Fibroblast of villous mesenchyme (primary cell): ENCODE results near the gene ARHGAP33. TPM values are rescaled to one million over a fixed set of nuclear protein-coding genes. Genes with fewer than 3 reads are reported as not detected.
"Not testable (repeated sequence)": the region's sequence is repeated elsewhere in the genome, so short reads cannot be mapped to it uniquely, and the experiment has no call there.

ENCODE experiments used
- DNase-seq: peaks from one replicate; pipeline ENCODE4 v3.0.0-alpha.2; 2010; ENCODE audit warnings: low read depth
- H3K4me3 ChIP-seq: 2 replicates; pipeline ENCODE4 v1.5.1; 2011; ENCODE audit warnings: low read depth, mild to moderate bottlenecking, low read length
- total RNA-seq: library from RNA; depleted of rRNA; stranded (reverse); fragments of >200 nt; gene quantifications from 2 replicates; pipeline ENCODE4 v1.2.3, GENCODE V29; 2012
- TF ChIP-seq, protein P1 (sequence below): IDR thresholded peaks from 2 replicates; pipeline ENCODE4 v1.5.1; 2012; ENCODE audit warnings: low read depth, mild to moderate bottlenecking, low read length; ENCODE audit not compliant: insufficient read depth

Gene ARHGAP33
- total RNA-seq, 1 donor = 1.7 TPM

GRCh38 chr19:35767288-35768081, 7.9 kb upstream of the ARHGAP33 start:
- no peak for DNase-seq
- TF ChIP-seq, protein P1, sequence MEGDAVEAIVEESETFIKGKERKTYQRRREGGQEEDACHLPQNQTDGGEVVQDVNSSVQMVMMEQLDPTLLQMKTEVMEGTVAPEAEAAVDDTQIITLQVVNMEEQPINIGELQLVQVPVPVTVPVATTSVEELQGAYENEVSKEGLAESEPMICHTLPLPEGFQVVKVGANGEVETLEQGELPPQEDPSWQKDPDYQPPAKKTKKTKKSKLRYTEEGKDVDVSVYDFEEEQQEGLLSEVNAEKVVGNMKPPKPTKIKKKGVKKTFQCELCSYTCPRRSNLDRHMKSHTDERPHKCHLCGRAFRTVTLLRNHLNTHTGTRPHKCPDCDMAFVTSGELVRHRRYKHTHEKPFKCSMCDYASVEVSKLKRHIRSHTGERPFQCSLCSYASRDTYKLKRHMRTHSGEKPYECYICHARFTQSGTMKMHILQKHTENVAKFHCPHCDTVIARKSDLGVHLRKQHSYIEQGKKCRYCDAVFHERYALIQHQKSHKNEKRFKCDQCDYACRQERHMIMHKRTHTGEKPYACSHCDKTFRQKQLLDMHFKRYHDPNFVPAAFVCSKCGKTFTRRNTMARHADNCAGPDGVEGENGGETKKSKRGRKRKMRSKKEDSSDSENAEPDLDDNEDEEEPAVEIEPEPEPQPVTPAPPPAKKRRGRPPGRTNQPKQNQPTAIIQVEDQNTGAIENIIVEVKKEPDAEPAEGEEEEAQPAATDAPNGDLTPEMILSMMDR = no peak
- no peak overlapping the region for H3K4me3 ChIP-seq

GRCh38 chr19:35768082-35768421, 7.3 kb upstream of the ARHGAP33 start:
- no peak for DNase-seq
- no peak overlapping the region for H3K4me3 ChIP-seq
- TF ChIP-seq, protein P1 = no peak

DNA sequence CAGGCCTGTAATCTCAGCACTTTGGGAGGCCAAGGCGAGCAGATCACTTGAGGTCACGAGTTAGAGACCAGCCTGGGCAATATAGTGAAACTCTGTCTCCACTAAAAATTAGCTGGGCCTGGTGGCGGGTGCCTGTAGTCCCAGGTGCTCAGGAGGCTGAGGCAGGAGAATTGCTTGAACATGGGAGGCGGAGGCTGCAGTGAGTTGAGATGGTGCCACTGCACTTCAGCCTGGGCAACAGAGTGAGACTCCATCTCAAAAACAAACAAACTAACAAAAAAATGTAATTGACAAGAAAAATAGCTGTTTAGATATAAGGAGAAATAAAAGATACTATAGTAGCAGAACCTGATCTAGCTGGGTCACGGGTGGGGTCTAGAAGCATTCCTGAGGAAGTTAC, 3.0 kb upstream of the ARHGAP33 start:
- DNase-seq = not testable (repeated sequence)

DNA sequence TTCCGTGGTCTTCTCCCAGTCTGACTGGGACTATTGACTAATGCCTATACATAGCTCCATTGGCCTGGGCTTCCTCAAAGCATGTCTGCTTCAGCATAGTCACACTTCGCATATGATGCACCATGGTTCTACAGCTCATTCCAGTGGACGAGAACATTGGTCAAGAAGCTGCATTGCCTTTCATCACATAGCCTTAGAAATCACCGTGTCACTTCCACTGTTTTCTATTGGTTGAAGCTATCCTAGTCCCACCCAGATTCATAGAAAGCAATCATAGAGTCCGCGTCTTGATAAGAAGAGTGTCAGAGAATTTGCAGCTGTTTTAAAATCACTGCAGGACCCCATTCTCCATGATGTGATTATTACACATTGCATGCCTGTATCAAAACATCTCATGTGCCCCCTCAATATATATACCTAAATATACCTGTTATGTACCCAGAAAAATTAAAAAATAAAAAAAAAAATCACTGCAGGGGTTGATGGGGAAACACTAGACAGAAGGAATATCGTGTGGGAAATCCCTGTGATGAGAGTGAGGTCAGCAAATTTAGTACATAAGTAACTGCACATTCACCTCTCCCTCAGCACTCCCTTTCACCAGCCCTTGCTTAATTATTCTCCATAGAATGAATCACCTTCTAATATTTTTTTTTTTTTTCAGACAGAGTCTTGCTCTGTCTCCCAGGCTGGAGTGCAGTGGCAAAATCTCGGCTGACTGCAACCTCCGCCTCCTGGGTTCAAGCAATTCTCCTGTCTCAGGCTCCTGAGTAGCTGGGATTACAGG, 2.2 kb upstream of the ARHGAP33 start:
- peak; percentile 14 for DNase-seq

More for the DNA sequence above, 3.0 kb upstream of the ARHGAP33 start:
- not testable (repeated sequence) for H3K4me3 ChIP-seq

DNA sequence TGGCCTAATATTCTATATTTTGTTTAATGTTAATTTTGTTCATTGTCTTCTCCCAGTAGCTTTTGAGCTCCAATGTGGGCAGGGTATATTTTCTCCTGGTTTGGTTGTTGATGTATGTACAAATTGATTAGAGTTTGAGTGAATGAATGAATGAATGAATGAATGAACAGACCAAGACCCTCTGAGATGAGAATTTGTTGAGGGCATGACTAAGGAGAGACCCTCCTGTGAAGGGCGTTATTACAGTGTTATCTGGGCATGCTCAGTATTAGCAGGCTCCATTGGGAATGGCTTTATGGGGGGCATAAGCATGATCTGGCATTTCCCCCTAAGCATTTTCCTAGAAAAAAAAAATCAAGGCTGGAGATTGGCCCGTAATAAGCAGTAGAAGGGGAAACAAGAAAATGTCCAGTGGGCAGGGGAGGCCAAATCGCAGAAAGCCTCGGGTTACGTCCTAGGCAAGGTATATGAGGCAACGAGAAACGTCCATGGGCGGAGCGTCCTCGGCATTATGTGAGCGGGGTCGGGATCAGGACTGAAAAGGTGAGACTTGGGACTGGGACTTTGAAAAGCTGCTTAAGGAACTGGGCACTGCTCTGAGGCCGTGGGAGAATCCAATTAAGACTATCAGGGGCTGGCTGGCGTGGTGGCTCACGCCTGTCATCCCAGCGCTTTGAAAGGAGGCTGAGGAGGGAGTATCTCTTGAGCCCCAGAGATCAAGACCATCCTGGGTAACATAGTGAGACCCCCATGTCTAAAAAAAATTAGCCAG, 904 bp upstream of the ARHGAP33 start:
- TF ChIP-seq, protein P1 = no peak
- DNase-seq = no peak
- peak overlapping the region; percentile 73 for H3K4me3 ChIP-seq

More for the DNA sequence above, 2.2 kb upstream of the ARHGAP33 start:
- TF ChIP-seq, protein P1 = no peak
- H3K4me3 ChIP-seq = no peak overlapping the region

- peak overlapping the region; percentile 73 for H3K4me3 ChIP-seq
- TF ChIP-seq, protein P1 = no peak
- DNase-seq = no peak
Observed at GRCh38 chr19:35775046-35775297, 392 bp upstream of the ARHGAP33 start.
